GM12878 (cell line): ENCODE results near the gene IL18R1. TPM values are rescaled to one million over a fixed set of nuclear protein-coding genes. Genes with fewer than 3 reads are reported as not detected.

Experiments
- ATAC-seq: fragments of 200-7000 bp; cut with Tn5 transposase; 3 replicates; pipeline ENCODE4 v1.9.1; 2020; ENCODE audit warnings: mild to moderate bottlenecking, moderate library complexity
- BruUV-seq: library from RNA; stranded (reverse); fragments of 400-500 nt; replicated peaks from 2 replicates; lab custom pipeline; 2021; lab: Mats Ljungman, UMichigan
- CTCF ChIA-PET: fragments of 300-600 bp; sonication (Branson Sonifier 250); formaldehyde crosslinking; extraction: SDS; loops from one replicate; lab custom pipeline; 2021; ENCODE audit warnings: inconsistent platforms; lab: Yijun Ruan, JAX
- POLR2A ChIA-PET: fragments of 350-600 bp; formaldehyde crosslinking; extraction: SDS; loops from one replicate; lab custom pipeline; 2021; ENCODE audit warnings: inconsistent platforms; lab: Charles Lee
- RAD21 ChIA-PET: fragments of 300-600 bp; sonication (Branson Sonifier 250); formaldehyde crosslinking; loops from one replicate; lab custom pipeline; 2023; ENCODE audit warnings: antibody characterized with exemption; ENCODE audit not compliant: unreplicated experiment; lab: Charles Lee
- SMC1A ChIA-PET: fragments of 300-600 bp; sonication (Branson Sonifier 250); formaldehyde crosslinking; loops from one replicate; lab custom pipeline; 2023; ENCODE audit not compliant: unreplicated experiment, uncharacterized antibody; lab: Charles Lee
- DNase-seq: peaks from one replicate; pipeline ENCODE4 v3.0.0-alpha.2; 2011; ENCODE audit warnings: low read depth, low spot score
- FAIRE-seq: peaks from 3 replicates; lab custom pipeline; 2011; peaks lifted over from hg19 to GRCh38; lab: Jason Lieb, UNC
- H2AFZ ChIP-seq: 2 replicates; pipeline ENCODE4 v1.6.0; 2011; ENCODE audit warnings: low read depth, low read length, control low read depth; ENCODE audit not compliant: control insufficient read depth
- H3K27ac ChIP-seq: 2 replicates; pipeline ENCODE4 v1.5.1; 2011; ENCODE audit warnings: control low read depth; ENCODE audit not compliant: control insufficient read depth, insufficient read depth
- H3K27me3 ChIP-seq, 2 experiments: replicated peaks in 1 of 2; 2 replicates each; pipeline versions ENCODE4 v1.6.0 to v1.6.1; 2011; ENCODE audit warnings: low read length in 1 of 2; ENCODE audit not compliant: control insufficient read depth in 2 of 2, insufficient read depth in 2 of 2
- H3K36me3 ChIP-seq, 2 experiments: 2 replicates each; pipeline ENCODE4 v1.5.1; 2011; ENCODE audit warnings: low read length in 1 of 2; ENCODE audit not compliant: control insufficient read depth in 2 of 2, insufficient read depth in 2 of 2
- H3K4me1 ChIP-seq: 2 replicates; pipeline ENCODE4 v1.6.1; 2011; ENCODE audit warnings: mild to moderate bottlenecking, low read length, moderate library complexity, mixed read lengths; ENCODE audit not compliant: control insufficient read depth, insufficient read depth
- H3K4me2 ChIP-seq: 2 replicates; pipeline ENCODE4 v1.6.0; 2011; ENCODE audit warnings: control low read depth; ENCODE audit not compliant: control insufficient read depth, insufficient read depth
- H3K4me3 ChIP-seq: fragments of 200-600 bp; sonication (generic); 2 replicates; pipeline ENCODE4 v1.5.1; 2016
- H3K79me2 ChIP-seq: 2 replicates; pipeline ENCODE4 v1.6.0; 2011; ENCODE audit warnings: low read length; ENCODE audit not compliant: control insufficient read depth, insufficient read depth
- H3K9ac ChIP-seq: 2 replicates; pipeline ENCODE4 v1.8.0; 2011; ENCODE audit warnings: low read length, control low read depth, mixed read lengths; ENCODE audit not compliant: control insufficient read depth, insufficient read depth
- H3K9me3 ChIP-seq: replicated peaks from 3 replicates; pipeline ENCODE4 v1.5.1; 2011; ENCODE audit warnings: mild to moderate bottlenecking, low read length; ENCODE audit not compliant: control insufficient read depth, insufficient read depth
- H4K20me1 ChIP-seq: 2 replicates; pipeline ENCODE4 v1.6.0; 2011; ENCODE audit not compliant: control insufficient read depth, insufficient read depth
- ELK1 ChIP-seq: IDR thresholded peaks from 2 replicates; pipeline ENCODE4 v1.6.1; 2012; ENCODE audit warnings: low read depth, low read length, improper control_type of control experiment
- ESRRA ChIP-seq: IDR thresholded peaks from 2 replicates; pipeline ENCODE4 v1.6.1; 2012; ENCODE audit warnings: mild to moderate bottlenecking, low read length, improper control_type of control experiment
- IRF3 ChIP-seq: fragments of 450-650 bp; IDR thresholded peaks from 2 replicates; pipeline ENCODE4 v1.6.1; 2014; ENCODE audit warnings: mild to moderate bottlenecking
- LARP7 ChIP-seq: fragments of 450-650 bp; IDR thresholded peaks from 2 replicates; pipeline ENCODE4 v1.6.1; 2017; ENCODE audit warnings: mild to moderate bottlenecking
- MAX ChIP-seq: IDR thresholded peaks from 2 replicates; pipeline ENCODE4 v1.6.1; 2012; ENCODE audit warnings: low read depth, low read length, improper control_type of control experiment
- POLR2AphosphoS5 ChIP-seq: IDR thresholded peaks from 2 replicates; pipeline ENCODE4 v1.6.1; 2011; ENCODE audit warnings: mild to moderate bottlenecking, low read length, inconsistent platforms
- RELA ChIP-seq: fragments of 450-650 bp; IDR thresholded peaks from 2 replicates; pipeline ENCODE4 v1.8.0; 2014; ENCODE audit warnings: borderline replicate concordance; ENCODE audit not compliant: partially characterized antibody
- SIN3A ChIP-seq: IDR thresholded peaks from 2 replicates; pipeline ENCODE4 v1.6.1; 2012; ENCODE audit warnings: low read depth, low read length, improper control_type of control experiment
- SKIL ChIP-seq: fragments of 450-650 bp; IDR thresholded peaks from 2 replicates; pipeline ENCODE4 v1.6.1; 2017; ENCODE audit warnings: mild to moderate bottlenecking, low read depth, inconsistent platforms; ENCODE audit not compliant: poor library complexity, severe bottlenecking
- STAT1 ChIP-seq: fragments of 450-650 bp; conservative IDR thresholded peaks from 2 replicates; pipeline ENCODE4 v1.6.1; 2014; ENCODE audit warnings: antibody characterized with exemption, mild to moderate bottlenecking
- TARDBP ChIP-seq: IDR thresholded peaks from 2 replicates; pipeline ENCODE4 v1.6.1; 2016; ENCODE audit warnings: borderline replicate concordance
- TCF12 ChIP-seq: IDR thresholded peaks from 2 replicates; pipeline ENCODE4 v1.6.1; 2011; ENCODE audit warnings: low read depth, mild to moderate bottlenecking, low read length
- ZBTB11 ChIP-seq: fragments of 450-650 bp; formaldehyde crosslinking; IDR thresholded peaks from 2 replicates; pipeline ENCODE4 v1.5.0; 2022; ENCODE audit warnings: mild to moderate bottlenecking, missing genetic modification characterization
- ZNF622 ChIP-seq: fragments of 450-650 bp; IDR thresholded peaks from 2 replicates; pipeline ENCODE4 v1.6.1; 2017; ENCODE audit warnings: mild to moderate bottlenecking, inconsistent platforms
- WGBS: methylation state at CpG from one replicate; pipeline ENCODE4 v1.1.6; 2016; ENCODE audit warnings: low lambda C conversion rate; ENCODE audit not compliant: insufficient replicate concordance, insufficient coverage; ENCODE audit errors: missing lambda C conversion rate; 5-methylcytosine and 5-hydroxymethylcytosine counted together
- in situ Hi-C: fragments of 300-500 bp; cut with MboI; formaldehyde crosslinking; loops from 9 replicates; pipeline ENCODE4 v1.14.3; 2018; ENCODE audit warnings: mixed read lengths
- intact Hi-C: fragments of 100-400 bp; cut with micrococcal nuclease; formaldehyde crosslinking; loops from one replicate; pipeline ENCODE4 v1.14.2; 2022; ENCODE audit not compliant: unreplicated experiment
- polyA plus RNA-seq, 11 experiments: library from polyadenylated mRNA; depleted of rRNA in 4 of 11; unstranded in 6 of 11; stranded (reverse) in 5 of 11; fragments of >200 nt; fragmentation: Nextera tagmentation in 4 of 11; fragmentation: Illumina TruSeq in 1 of 11; extraction: Ambion mirVana in 4 of 11; extraction: Trizol in 1 of 11; gene quantifications; 1 replicate in 1 of 11; 2 replicates in 10 of 11; pipeline versions ENCODE4 v1.2.1 to v1.2.3, GENCODE V29; 2011 to 2016; ENCODE audit warnings: inconsistent platforms in 2 of 11, missing spikeins in 2 of 11, low read depth in 1 of 11
- total RNA-seq, 4 experiments: library from RNA; depleted of rRNA in 3 of 4; stranded (reverse); fragments of >200 nt in 3 of 4; fragmentation: Illumina TruSeq in 1 of 4; extraction: Trizol in 1 of 4; gene quantifications; 2 replicates each; pipeline versions ENCODE4 v1.2.1 to v1.2.3, GENCODE V29; 2013 to 2021

The IL18R1 gene
- total and polyA plus RNA-seq, 10 of the 15 experiments (the other 5 are each of a cell fraction or from before 2014, with no cell fraction given) = 3.5 to 15.5 (median 11.1) TPM

- TF ChIP-seq SKIL (no peak), ZBTB11 (CRISPR knock-in tag) (no peak), RELA (no peak)
- TF ChIP-seq, all 136 proteins: peak for 0
These were observed 88.6 kb downstream of the IL18R1 start (continued) for GRCh38 chr2:102444233-102444632.

GRCh38 chr2:102446936-102447335 lies 91.3 kb downstream of the IL18R1 start:
- FAIRE-seq = no peak
- TF ChIP-seq STAT1 = no peak
- TF ChIP-seq IRF3 = no peak
- TF ChIP-seq LARP7 = no peak
- TF ChIP-seq POLR2AphosphoS5 = no peak
- no peak for TF ChIP-seq SIN3A
- no peak for TF ChIP-seq ZNF622
- TF ChIP-seq TARDBP = no peak
- TF ChIP-seq ELK1 = no peak
- TF ChIP-seq MAX = no peak
- no peak for TF ChIP-seq TCF12
- no peak for TF ChIP-seq ESRRA
- Histone ChIP-seq H3K27me3 (no peaks in the 10 kb centered on the region), H3K27ac (no peak overlapping the region), H3K79me2 (no peaks in the 10 kb centered on the region), H3K4me1 (0 out of 2 replicates have a peak, but pooled peaks cover 3% of the 10 kb centered on the region), H3K9ac (no peak overlapping the region), H2AFZ (no peak overlapping the region), H3K4me2 (no peak overlapping the region), H4K20me1 (no peaks in the 10 kb centered on the region), H3K9me3 (no peaks in the 10 kb centered on the region), H3K36me3 (no peaks in the 10 kb centered on the region), H3K4me3 (no peak overlapping the region)
- ChIA-PET POLR2A (no interaction called here), RAD21 (interaction anchor here (0.7 to 5.5 kb wide), 3 partner anchors 195 to 581 kb away, joined by 3 to 18 read pairs (median 3); no protein-coding TSS in a partner anchor), SMC1A (interaction anchor here (0.6 to 2.6 kb wide), 6 partner anchors 13 to 568 kb away, joined by 3 to 7 read pairs (median 4); no protein-coding TSS in a partner anchor), CTCF (interaction anchor here (0.6 to 6.5 kb wide), 9 partner anchors 11 to 1225 kb away, joined by 3 to 83 read pairs (median 5); no protein-coding TSS in a partner anchor)
- no TSS peak for BruUV-seq
- ATAC-seq = no peak
- no peak for DNase-seq
- in situ Hi-C loops (loop anchor here (5.0 to 10.0 kb wide), 2 partner anchors 425 to 562 kb away; no protein-coding TSS in a partner anchor), intact Hi-C loops (loop anchor here (5.0 kb wide), 1 partner anchor 440 kb away; no protein-coding TSS in a partner anchor)
- WGBS = 65% methylated on average over 9 of the region's 9 CpGs
